GM19193 (cell line): ENCODE results near the gene CTAG2.
"Not testable (repeated sequence)": the region's sequence is repeated elsewhere in the genome, so short reads cannot be mapped to it uniquely, and the experiment has no call there.

Experiments used
- POLR2A ChIP-seq: IDR thresholded peaks from 4 replicates; pipeline ENCODE4 v1.6.1; 2011; ENCODE audit not compliant: insufficient read depth, insufficient read length; ENCODE audit errors: extremely low read depth

The CTAG2 gene

DNA sequence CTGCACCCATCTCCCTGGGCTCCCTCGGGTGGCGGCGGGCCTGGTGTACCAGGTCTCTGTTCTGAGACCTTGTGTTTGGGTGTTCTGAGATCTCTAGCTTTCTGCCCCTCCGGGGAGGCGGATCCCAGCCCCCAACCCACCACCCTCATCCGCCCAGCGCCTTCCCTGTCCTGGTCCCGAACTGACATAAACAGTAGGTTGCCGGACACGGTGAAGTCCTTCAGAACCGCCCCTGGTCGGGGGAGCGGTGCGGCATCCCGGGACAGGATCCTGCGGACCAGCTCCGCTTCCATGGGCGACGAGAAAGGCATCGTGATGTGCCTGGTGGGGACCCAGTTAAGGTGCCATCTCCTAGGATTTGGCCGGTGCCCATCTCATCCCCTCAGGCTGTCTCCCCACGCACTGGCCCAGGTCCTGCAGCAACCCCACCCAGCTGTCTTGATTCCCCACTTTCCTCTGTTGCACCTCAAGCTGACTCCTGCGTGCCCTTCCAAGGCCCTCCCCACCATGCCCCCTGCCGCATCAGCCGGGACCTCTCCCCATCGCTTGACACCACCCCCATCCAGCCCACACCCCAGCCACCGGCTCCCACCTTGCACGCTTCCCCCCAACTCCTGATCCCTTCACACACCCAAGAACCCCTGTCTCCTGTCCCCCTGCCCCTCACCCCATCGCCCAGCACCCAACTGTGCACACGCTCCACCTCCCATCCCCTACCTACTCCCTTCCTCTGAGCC is 900 bp downstream of the CTAG2 start:
- no peak for TF ChIP-seq POLR2A

DNA sequence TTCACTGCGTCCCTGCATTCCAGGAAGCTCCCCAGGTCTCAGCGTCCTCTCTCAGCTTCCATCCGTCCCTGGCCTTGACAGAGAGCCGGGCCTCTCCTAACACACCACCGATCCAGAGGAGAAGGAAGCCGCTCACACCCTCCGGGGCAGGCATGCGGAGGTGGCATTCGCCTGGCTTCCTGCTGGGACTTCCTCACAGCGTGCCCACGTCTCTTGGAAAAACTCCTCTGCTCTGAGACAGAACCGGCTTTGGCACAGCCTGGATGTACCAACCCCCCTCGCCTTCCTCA is 3.2 kb downstream of the CTAG2 start:
- TF ChIP-seq POLR2A, result no peak

DNA sequence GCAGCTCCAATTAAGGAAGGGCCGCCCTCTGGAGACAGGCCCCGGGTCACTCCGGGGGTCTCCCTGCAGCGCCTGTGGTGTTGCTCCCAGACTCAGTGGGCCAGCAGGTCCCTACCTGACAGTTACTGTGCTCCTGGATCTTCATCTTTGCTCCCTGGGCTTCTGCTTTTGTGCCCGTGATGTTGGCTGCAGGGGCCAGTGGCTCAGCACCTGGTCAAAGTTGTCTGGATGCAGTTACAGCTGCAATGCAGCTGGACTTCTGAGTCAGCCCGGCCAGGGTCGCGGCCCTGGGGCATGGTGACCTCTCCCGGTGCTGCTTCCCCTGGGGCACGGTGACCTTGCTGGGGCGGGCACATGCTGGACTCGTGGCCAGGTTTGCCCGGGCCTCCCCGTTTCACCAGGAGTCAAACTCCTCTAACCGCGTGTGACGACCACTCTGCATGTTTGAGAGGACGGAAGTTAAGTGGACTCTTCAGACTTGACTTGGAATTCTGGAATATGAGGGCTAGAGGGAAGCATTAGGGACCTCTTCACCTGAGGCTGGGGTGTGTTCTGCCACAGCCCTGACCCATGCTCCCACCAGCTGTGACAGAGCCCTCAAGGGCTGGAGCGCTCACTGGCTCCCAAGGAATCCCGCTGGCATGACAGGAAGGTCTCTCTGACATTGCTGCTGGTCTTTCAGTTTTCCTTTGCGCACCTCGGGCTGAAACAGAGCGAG is 3.7 kb downstream of the CTAG2 start:
- no peak for TF ChIP-seq POLR2A

DNA sequence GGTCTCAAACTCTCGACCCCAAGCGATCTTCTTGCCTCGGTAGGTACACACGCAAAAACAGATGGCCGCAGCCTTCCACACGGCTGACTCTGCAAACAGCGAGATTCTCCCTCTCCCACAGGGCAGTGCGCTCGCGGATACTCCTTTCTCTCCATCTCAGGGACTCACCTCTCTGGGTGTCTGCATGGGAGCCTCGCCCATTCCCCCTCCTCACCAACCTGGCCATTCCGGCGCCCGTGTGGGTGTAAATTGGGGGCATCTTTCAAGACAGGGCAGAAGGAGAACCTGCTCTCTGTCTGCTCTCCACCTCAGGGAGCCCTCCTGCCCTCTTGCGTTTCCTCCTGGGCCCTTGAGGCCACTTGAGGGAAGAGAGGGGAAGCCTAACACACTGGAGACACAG is 4.4 kb downstream of the CTAG2 start:
- TF ChIP-seq POLR2A, result no peak

DNA sequence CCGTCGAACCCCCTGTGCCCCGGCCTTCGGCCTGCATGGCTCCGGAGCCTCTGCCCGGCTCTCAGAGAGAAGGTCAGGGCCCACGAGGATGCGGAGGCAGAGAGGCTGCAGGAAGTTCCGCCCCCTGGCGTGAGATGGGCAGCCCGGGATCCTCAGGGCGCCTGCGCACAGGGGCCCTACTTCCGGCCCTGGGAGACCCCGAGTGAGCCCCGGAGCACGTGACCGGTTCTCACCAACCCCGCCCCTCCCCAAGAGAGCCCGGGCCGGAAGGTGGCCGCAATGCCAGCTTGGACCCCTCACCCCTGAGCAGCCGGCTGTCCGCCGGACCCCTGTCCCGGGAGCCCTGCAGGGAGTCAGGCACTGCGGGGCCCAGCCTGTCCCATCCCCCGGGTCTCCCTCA is 34.2 kb downstream of the CTAG2 start, which contains the start of gene CTAG1B:
Gene CTAG1B, minus strand, starts transcription at position 101 of the 400 bp plus-strand sequence. Its CDS starts 64 bp downstream, at position 37.
- not testable (repeated sequence) for TF ChIP-seq POLR2A

DNA sequence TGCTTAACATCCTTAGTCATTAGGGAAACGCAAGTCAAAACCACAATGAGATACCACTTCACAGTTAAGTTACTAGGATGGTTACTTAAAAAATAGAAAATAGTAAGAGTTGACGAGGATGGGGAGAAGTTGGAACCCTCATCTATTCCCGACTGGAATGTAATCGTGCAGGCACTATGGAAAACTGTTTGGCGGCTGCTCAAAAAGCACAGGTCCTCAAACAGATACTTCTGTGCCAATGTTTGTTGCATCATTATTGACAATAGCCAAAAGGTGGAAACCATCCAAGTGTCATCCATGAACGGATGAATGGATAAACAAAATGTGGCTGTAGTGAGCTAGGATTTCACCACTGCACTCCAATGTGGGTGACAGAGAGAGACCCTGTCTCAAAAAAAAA is 46.0 kb downstream of the CTAG2 start:
- TF ChIP-seq POLR2A, result no peak

DNA sequence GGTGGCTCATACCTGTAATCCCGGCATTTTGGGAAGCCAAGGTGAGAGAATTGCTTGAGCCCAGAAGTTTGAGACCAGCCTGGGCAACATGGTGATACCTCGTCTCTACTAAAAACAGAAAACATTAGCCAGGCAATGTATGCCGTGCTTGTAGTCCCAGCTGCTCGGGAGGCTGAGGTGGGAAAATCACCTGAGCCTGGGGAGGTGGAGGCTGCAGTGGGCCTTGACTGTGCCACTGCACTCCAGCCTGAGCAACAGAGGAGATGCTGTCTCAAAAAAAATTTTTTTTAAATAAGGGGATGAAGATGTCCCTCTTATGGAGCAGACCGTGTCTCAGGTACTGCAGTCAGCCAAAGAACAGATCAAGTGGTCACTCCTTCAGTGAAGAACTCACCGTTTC is 47.8 kb downstream of the CTAG2 start:
- no peak for TF ChIP-seq POLR2A

DNA sequence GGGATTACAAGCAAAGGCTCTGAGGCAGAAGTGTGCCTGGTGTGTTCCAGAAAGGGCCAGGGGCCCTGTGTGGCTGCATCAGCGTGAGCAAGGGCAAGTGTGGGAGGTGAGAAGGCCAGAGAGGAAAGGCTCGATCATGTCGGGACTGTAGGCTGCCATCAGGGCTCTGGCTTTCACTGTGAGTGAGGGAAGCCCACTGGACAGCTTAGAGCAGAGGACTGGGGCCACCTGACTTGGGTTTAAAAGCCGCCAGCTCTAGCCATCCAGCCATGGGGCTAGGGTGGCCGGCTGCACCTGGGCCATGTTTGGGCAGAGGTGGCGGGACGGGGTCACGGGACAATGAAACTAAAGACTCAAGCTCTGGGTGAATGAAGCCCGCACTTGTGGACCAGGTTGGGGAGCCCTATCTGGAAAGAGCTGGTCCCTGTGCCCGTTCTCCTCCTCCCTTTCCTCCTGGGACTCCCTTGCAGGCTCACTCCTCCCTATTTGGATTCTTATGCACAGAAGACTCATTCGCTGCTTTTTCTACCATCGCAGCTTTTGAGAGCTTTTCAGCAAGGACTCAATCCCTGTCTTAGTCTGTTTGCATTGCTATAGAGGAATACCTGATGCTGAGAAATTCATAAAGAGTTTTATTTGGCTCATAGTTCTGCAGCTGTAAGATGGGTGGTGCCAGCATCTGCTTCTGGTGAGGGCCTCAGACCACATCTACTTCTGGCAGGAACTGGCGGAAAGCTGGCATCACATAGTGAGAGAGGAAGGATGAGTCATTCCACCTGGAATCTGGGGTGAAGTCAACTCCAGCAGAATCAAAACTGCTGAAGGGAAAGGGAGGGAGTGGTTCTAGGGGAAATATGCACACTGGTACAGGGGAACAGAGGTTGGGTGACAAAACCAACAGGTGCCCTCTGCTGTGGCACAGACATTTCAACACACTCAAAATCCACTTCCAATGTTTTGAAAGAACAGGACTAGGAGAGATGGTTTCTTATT is 49.6 kb downstream of the CTAG2 start:
- TF ChIP-seq POLR2A, result no peak

DNA sequence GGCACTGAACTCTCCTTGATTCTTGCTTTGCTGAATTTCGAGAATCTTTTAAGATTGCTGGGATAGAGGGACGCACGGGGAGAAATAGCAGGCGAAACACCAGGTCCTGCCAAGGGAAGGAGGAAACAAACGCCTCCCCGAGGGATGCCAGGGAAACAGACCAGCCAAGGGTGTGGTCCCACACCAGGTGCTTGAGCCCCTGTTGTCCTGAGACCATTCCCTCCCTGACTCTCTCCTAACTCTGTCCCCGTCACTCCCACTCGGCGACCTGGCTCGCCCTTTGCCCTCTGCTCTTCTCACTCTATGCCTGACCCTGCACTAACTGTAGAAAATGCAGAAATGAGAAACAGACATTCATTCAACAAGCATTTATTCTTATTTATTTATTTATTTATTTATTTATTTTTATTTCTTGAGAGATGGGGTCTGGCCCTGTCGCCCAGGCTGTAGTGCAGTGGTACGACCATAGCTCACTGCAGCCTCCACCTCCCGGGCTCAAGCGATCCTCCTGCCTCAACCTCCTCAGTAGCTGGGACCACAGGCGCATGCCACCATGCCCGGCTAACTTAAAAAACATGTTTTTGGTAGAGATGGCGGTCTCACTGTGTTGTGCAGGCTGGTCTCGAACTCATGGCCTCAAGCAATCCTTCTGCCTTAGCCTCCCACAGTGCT is 50.5 kb downstream of the CTAG2 start:
- TF ChIP-seq POLR2A, result no peak

DNA sequence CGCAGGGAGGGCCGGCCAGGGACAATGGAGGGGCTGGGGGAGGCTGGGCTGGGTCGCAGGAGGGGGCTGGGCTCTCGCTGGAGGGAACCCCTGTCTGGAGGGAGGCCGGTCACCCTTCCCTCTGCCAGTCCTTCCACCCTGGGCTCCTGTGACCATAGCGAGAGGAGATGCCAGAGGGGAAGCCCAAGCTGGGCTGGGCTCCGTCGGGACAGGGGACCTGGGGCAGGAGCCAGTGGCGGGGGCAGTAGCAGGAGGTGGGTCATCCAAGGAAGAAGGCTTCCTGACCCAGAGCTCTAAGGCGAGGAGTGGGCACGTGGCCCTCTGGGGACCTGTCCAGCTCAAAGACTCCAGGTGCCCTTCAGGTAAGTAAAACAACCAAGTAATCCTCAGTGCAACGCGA is 51.2 kb downstream of the CTAG2 start:
- TF ChIP-seq POLR2A, result no peak
